Gastroesophageal sphincter (tissue), 4 donors: Measurements from ENCODE around the gene TNS3. TPM values are rescaled to one million over a fixed set of nuclear protein-coding genes. Genes with fewer than 3 reads are reported as not detected.

ENCODE experiments used
- ATAC-seq: fragments of 150-250 bp; one replicate; pipeline ENCODE4 v1.9.1; 2016; ENCODE audit warnings: mild to moderate bottlenecking, moderate library complexity
- H3K27ac ChIP-seq, 4 donors: fragments of 200-600 bp; sonication (generic) in 3 of 4; 1 replicate in 3 of 4; 2 replicates in 1 of 4; pipeline ENCODE4 v1.5.1; 2016 to 2019
- H3K27me3 ChIP-seq: fragments of 200-600 bp; sonication (generic); one replicate; pipeline ENCODE4 v1.5.1; 2019
- H3K36me3 ChIP-seq, 2 donors: fragments of 200-600 bp; sonication (generic); one replicate each; pipeline ENCODE4 v1.5.1; 2019; ENCODE audit warnings: control low read depth in 1 of 2
- H3K4me1 ChIP-seq, 3 donors: fragments of 200-600 bp; sonication (generic); 1 replicate in 2 of 3; 2 replicates in 1 of 3; pipeline ENCODE4 v1.5.1; 2016 to 2019; ENCODE audit warnings: control low read depth in 2 of 3
- H3K4me3 ChIP-seq, 2 donors: fragments of 200-600 bp; sonication (generic); one replicate each; pipeline ENCODE4 v1.5.1; 2019; ENCODE audit warnings: mild to moderate bottlenecking in 1 of 2, moderate library complexity in 1 of 2
- H3K9me3 ChIP-seq, 3 donors: fragments of 200-600 bp; sonication (generic); one replicate each; pipeline ENCODE4 v1.5.1; 2017 to 2019; ENCODE audit warnings: control low read depth in 2 of 3
- EP300 ChIP-seq: sonication (generic); formaldehyde crosslinking; IDR thresholded peaks from one replicate; pipeline ENCODE4 v1.6.1; 2017; ENCODE audit warnings: antibody characterized with exemption, mild to moderate bottlenecking
- POLR2A ChIP-seq, 2 donors: fragments of 450-650 bp; IDR thresholded peaks; one replicate each; pipeline ENCODE4 v1.6.1; 2017; ENCODE audit warnings: antibody characterized with exemption in 2 of 2, mild to moderate bottlenecking in 2 of 2, moderate library complexity in 1 of 2
- POLR2AphosphoS5 ChIP-seq: sonication (generic); formaldehyde crosslinking; IDR thresholded peaks from one replicate; pipeline ENCODE4 v1.6.1; 2017; ENCODE audit warnings: antibody characterized with exemption
- WGBS, 2 donors: methylation state at CpG; one replicate each; pipeline ENCODE4 v1.1.5; 2018; ENCODE audit warnings: low coverage in 1 of 2; 5-methylcytosine and 5-hydroxymethylcytosine counted together
- total RNA-seq, 4 donors: library from RNA; depleted of rRNA; stranded (reverse); fragments of >200 nt; gene quantifications; one replicate each; pipeline ENCODE4 v1.1.0, GENCODE V29; 2016
- TF ChIP-seq, protein P1 (sequence below), 4 experiments: fragments of 200-600 bp in 2 of 4; fragments of 450-650 bp in 2 of 4; sonication (generic) in 1 of 4; IDR thresholded peaks; one replicate each; pipeline ENCODE4 v1.5.1; 2017 to 2019; ENCODE audit warnings: antibody characterized with exemption in 4 of 4, mild to moderate bottlenecking in 2 of 4, moderate library complexity in 2 of 4

TNS3 gene
- total RNA-seq, 4 donors from 2014 or later = 35.0 to 61.3 (median 45.1) TPM

DNA sequence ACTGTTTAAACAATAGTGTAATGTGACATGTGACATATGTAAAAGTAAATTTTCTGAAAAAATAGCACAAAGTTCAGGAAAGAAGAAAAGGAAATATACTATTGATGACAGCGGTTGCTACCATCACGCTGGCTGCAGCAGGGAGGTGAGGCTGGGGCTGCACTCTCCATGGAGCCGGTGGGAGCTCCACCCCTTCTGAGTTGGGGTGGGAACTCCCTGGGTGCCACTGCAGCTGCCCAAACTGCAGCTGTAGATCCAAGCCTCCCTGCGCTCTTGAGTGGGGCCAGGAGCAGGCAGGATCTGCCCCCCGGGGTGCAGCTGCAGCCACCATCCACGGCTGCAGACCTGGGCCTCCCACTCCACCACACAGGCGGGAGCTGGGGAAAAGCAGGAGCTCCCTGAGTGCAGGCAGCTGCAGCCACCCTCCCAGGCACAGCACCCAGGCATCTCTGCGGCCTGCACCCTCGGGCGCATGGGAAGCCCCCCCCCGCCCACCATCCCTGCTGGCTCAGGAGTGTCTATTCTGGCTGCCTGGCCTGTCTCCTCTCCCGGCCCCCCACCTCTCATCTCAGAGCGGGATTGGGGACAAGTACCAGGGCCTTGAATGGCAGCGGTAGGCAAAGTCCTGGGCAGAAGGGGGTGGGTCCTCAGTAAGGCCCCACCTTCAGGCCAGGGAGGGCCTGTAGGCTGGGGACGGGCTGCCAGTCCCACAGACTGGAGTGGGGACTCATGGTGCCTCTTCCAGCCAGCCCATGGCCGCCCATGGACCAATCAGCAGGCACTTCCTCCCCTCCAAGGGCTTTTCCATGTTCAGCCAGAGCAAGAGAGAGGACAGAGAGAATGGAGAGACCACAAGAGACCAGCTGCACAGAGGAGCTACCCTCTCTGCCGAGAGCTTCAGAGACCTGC lies 50.1 kb downstream of the TNS3 start:
- 92 to 94% methylated on average over 3 to 6 of the region's 17 CpGs for WGBS, 2 donors
- peaks cover 0 to 24% (median 0%) of the 10 kb centered on the region in 3 donors for H3K4me1 ChIP-seq
- no peaks in the 10 kb centered on the region for H3K9me3 ChIP-seq
- H3K36me3 ChIP-seq = peaks cover 0 to 16% of the 10 kb centered on the region in 2 donors
- no peak overlapping the region for H3K27ac ChIP-seq
- ATAC-seq = no peak
- H3K4me3 ChIP-seq = no peak overlapping the region
- peaks cover 1% of the 10 kb centered on the region for H3K27me3 ChIP-seq
- TF ChIP-seq POLR2A (IDR thresholded peaks at IDR 0.05) = no peak
- no peak for TF ChIP-seq POLR2AphosphoS5
- no peak for TF ChIP-seq EP300
- TF ChIP-seq, protein P1, sequence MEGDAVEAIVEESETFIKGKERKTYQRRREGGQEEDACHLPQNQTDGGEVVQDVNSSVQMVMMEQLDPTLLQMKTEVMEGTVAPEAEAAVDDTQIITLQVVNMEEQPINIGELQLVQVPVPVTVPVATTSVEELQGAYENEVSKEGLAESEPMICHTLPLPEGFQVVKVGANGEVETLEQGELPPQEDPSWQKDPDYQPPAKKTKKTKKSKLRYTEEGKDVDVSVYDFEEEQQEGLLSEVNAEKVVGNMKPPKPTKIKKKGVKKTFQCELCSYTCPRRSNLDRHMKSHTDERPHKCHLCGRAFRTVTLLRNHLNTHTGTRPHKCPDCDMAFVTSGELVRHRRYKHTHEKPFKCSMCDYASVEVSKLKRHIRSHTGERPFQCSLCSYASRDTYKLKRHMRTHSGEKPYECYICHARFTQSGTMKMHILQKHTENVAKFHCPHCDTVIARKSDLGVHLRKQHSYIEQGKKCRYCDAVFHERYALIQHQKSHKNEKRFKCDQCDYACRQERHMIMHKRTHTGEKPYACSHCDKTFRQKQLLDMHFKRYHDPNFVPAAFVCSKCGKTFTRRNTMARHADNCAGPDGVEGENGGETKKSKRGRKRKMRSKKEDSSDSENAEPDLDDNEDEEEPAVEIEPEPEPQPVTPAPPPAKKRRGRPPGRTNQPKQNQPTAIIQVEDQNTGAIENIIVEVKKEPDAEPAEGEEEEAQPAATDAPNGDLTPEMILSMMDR (IDR thresholded peaks at IDR 0.05) = no peak

DNA sequence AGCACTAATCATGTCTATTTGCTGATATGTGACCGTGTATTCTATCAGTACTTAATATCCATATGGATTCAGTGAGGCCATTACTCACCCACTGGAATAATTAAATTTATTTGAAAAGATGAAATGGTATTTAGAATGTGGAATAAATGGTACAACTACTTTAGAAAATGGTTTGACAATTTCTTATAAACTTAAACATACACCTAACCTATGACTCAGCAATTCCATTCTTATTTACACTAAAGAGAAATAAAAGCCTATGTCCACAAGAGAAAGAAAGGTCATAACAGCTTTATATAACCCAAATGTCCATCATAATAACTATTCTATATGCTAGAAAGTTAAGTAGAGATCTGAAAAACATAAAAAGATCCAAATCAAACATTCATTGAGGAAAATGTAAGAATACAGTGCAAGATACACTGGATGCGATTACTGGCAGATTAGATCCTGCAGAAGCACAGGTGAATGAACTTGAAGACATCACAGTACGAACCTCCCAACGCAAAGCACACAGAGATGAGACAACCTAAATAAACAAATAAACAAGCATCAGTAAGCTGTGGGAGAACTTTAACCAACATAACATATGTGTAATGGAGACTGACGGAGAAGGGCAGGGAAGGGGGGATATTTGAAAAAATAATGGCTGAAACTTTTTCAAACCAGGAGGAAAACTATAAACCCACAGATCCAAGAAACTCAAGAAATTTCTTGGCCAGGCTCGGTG lies 51.9 kb downstream of the TNS3 start:
- no peak overlapping the region for H3K27ac ChIP-seq
- no peak for ATAC-seq
- no peaks in the 10 kb centered on the region for H3K9me3 ChIP-seq
- H3K36me3 ChIP-seq = peaks cover 0 to 33% of the 10 kb centered on the region in 2 donors
- TF ChIP-seq, protein P1 (IDR thresholded peaks at IDR 0.05) = no peak
- TF ChIP-seq POLR2A (IDR thresholded peaks at IDR 0.05) (no peak), POLR2AphosphoS5 (no peak), EP300 (no peak)
- 81 to 89% methylated on average over 6 of the region's 6 CpGs for WGBS, 2 donors
- H3K27me3 ChIP-seq = no peaks in the 10 kb centered on the region
- no peak overlapping the region for H3K4me3 ChIP-seq
- peaks cover 0 to 5% (median 0%) of the 10 kb centered on the region in 3 donors for H3K4me1 ChIP-seq

DNA sequence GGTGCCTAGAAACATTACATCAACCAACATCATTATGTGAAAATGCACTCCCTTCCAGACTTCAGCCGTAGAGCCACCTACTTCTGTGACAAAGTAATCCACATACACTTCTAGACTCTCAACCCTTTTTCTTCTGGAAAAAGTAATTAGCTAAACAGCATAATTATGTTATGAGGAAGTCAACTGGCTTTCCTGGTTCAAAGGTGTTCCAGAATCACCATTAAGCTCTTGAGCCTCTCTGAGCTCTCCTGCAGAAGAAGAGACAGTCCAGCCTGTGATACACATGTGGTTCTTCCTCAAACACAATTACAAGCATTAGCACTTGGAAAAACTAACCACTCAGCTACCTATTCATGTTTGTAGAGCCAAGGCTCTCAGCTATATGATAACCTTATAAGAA lies 52.5 kb downstream of the TNS3 start:
- no peaks in the 10 kb centered on the region for H3K27me3 ChIP-seq
- H3K4me3 ChIP-seq = no peak overlapping the region
- H3K36me3 ChIP-seq = peaks cover 0 to 35% of the 10 kb centered on the region in 2 donors
- WGBS, 2 donors = 90 to 100% methylated on average over 1 of the region's 1 CpG
- no peaks in the 10 kb centered on the region for H3K4me1 ChIP-seq
- ATAC-seq = no peak
- no peaks in the 10 kb centered on the region for H3K9me3 ChIP-seq
- H3K27ac ChIP-seq = no peak overlapping the region
- TF ChIP-seq POLR2A (IDR thresholded peaks at IDR 0.05) = no peak
- TF ChIP-seq, protein P1 (IDR thresholded peaks at IDR 0.05) = no peak
- no peak for TF ChIP-seq POLR2AphosphoS5
- TF ChIP-seq EP300 = no peak

- no peaks in the 10 kb centered on the region for H3K4me1 ChIP-seq
- TF ChIP-seq, protein P1 (IDR thresholded peaks at IDR 0.05) = no peak
- TF ChIP-seq EP300 (no peak), POLR2AphosphoS5 (no peak), POLR2A (IDR thresholded peaks at IDR 0.05) (no peak)
- H3K9me3 ChIP-seq = no peaks in the 10 kb centered on the region
- no peak overlapping the region for H3K27ac ChIP-seq
- WGBS, 2 donors = 79 to 82% methylated on average over 3 to 6 of the region's 6 CpGs
- no peak for ATAC-seq
- H3K4me3 ChIP-seq = no peak overlapping the region
- no peaks in the 10 kb centered on the region for H3K27me3 ChIP-seq
- peaks cover 0 to 35% of the 10 kb centered on the region in 2 donors for H3K36me3 ChIP-seq
Observed at GRCh38 chr7:47528471-47528870, 53.4 kb downstream of the TNS3 start.
